ENCODE results near the gene CCDC27.
"Not testable (repeated sequence)": the region's sequence is repeated elsewhere in the genome, so short reads cannot be mapped to it uniquely, and the experiment has no call there.

DNA sequence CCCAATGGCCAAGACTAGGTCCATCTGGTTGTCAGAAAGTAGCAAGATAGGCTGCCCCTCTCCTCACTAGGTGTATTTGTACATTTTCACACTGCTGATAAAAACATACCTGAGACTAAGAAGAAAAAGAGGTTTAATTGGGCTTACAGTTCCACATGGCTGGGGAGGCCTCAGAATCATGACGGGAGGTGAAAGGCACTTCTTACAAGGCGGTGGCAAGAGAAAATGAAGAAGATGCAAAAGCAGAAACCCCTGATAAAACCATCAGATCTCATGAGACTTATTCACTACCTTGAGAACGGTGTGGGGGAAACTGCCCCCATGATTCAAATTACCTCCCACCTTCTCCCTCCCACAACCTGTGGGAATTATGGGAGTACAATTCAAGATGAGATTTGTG is 48.5 kb downstream of the CCDC27 start:
- TF ChIP-seq SP1 (IDR thresholded peaks at IDR 0.05; ENCODE audit: low read depth, low read length); CEBPB (IDR thresholded peaks at IDR 0.05; ENCODE audit: low read depth, low read length); ATF2 (IDR thresholded peaks at IDR 0.05; ENCODE audit: low read length); EP300 (IDR thresholded peaks at IDR 0.05; ENCODE audit: borderline replicate concordance in 1 of 2, low read depth in 2 of 2, low read length in 2 of 2); TCF12 (IDR thresholded peaks at IDR 0.05; ENCODE audit: low read depth, low read length); POLR2A (IDR thresholded peaks at IDR 0.05; ENCODE audit: control extremely low read depth in 1 of 2, low read depth in 2 of 2, low read length in 2 of 2); EGR1 (IDR thresholded peaks at IDR 0.05; ENCODE audit: borderline replicate concordance, low read depth, low read length): not testable (repeated sequence)
- TF ChIP-seq, protein P1, sequence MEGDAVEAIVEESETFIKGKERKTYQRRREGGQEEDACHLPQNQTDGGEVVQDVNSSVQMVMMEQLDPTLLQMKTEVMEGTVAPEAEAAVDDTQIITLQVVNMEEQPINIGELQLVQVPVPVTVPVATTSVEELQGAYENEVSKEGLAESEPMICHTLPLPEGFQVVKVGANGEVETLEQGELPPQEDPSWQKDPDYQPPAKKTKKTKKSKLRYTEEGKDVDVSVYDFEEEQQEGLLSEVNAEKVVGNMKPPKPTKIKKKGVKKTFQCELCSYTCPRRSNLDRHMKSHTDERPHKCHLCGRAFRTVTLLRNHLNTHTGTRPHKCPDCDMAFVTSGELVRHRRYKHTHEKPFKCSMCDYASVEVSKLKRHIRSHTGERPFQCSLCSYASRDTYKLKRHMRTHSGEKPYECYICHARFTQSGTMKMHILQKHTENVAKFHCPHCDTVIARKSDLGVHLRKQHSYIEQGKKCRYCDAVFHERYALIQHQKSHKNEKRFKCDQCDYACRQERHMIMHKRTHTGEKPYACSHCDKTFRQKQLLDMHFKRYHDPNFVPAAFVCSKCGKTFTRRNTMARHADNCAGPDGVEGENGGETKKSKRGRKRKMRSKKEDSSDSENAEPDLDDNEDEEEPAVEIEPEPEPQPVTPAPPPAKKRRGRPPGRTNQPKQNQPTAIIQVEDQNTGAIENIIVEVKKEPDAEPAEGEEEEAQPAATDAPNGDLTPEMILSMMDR (IDR thresholded peaks at IDR 0.05; ENCODE audit: control extremely low read depth in 1 of 3, insufficient read depth in 1 of 3, low read depth in 1 of 3, low read length in 3 of 3): not testable (repeated sequence)

Measured in H1 (cell line).